ENCODE data around the gene KIF7.

KIF7 gene

DNA sequence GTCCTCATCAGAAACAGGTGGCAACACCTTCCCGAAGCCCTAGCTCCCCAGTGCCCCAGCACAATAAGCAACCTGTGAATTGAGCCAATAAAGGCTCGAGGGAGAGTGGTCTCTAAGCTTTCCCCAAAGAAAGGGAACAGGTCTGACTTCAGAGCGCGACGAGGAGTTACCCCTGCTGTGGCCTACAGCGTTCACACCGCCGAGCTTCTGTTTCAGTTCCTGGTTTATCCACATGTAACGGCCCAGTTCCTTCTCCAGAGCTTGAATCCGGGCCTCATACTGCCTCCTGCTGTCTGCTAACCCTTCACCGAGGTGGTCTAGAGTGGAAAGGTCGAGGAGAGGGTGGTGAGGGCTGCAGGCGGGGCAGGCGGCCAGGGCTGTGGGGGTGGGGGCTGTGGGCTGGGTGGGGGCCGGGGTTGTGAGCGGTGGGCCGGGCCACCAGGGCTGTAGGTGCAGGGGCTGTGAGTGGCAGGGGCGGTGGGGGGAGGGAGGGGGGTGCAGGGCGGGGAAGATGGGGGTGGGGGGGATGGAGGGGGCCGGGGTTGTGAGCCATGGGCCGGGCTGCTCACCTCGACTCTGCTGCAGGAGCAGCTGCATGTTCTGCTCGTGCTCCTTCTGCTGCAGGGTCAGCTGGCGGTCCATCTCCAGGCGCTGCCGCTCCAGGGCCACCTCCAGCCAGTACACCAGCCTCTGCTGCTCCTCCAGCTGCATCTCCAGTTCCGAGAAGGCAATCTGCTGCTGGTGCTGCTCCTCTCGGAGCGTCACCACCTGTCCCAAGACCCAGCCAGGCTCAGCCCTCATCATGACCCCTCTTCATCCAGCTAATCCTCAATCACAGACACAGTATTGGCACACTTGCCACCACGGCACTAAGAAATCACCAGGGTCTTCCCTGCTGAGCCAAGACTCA, 26.2 kb downstream of the KIF7 start:
- TF ChIP-seq GATA3 (IDR thresholded peaks at IDR 0.05; ENCODE audit: low read depth, low read length) (no peak), GATA2 (IDR thresholded peaks at IDR 0.05; ENCODE audit: low read depth, low read length) (no peak)

DNA sequence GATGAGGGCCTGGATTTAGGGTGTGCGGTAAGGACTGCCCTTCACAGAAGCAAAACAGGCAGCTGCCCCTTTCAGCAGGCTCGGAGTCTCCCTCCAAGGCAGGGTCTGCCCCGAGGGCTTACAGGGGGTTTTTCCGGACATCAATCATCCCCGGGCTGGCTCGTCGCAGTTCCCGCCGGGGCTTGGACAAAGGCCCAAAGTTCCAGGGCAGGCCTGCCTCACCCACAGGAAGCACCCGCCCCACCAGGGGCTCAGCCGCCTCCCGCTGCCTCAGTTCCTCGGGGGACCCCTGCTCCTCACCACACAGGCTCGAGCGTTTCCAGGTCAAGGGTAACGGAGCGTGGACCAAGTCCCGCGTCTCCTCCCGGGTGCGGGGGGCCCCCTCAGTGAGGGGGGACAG, 27.0 kb downstream of the KIF7 start:
- TF ChIP-seq GATA2 (IDR thresholded peaks at IDR 0.05; ENCODE audit: low read depth, low read length) (no peak), GATA3 (IDR thresholded peaks at IDR 0.05; ENCODE audit: low read depth, low read length) (no peak)

DNA sequence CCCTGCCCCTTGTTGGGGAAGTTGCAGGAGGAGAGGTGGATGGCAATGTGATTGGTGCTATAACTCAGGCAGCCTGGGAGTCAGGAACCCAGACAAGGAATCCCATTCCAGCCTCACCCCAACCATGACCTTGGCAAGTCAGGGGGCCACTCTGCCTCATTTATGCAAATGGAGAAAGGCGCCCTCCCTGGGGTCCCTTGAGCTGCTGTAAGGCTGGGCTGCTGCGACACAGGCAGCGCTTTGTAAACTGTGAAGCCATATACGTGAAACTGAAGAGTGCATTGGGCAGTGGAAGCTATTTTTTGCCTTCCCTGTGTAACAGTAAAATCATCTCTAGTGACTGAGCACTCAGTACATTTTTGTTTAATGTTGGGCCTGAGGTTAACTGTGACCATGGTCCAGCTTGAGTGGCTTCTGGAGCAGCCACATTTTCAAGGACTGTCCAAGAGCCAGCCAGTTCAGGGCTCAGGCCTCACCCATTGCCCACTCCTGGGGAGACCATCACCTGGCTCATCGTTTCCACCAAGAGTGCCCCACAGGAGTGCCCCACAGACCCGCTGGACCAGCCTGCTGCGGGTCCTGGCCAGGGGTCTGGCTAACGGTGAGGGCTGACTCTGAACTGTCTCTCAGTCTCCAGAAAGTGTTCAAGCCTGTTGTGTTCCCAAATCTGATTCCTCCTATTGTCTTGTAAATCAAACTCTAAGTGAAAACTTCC, 27.9 kb downstream of the KIF7 start:
- TF ChIP-seq GATA2 (IDR thresholded peaks at IDR 0.05; ENCODE audit: low read depth, low read length), result no peak
- no peak for TF ChIP-seq GATA3 (IDR thresholded peaks at IDR 0.05; ENCODE audit: low read depth, low read length)

DNA sequence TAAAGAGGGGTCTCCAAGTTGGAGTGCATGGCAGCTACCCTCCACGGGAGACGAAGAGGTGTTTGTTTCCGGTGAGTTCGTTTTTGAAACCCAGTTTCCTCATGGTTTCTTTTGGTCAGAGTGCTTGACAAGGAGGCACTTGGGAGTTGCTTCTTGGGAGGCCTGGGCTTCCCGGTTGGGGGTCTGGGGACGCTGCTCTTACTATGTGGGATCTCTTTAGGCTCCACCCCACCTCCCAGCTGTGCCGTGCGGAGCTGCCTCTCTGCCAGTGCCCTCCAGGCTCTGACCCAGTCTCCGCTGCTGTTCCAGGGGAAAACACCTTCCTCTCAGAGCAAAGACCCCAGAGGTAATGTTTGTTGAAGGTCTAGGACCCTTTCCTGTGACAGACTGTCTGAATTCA, 29.6 kb downstream of the KIF7 start:
- TF ChIP-seq GATA2 (IDR thresholded peaks at IDR 0.05; ENCODE audit: low read depth, low read length), result no peak
- no peak for TF ChIP-seq GATA3 (IDR thresholded peaks at IDR 0.05; ENCODE audit: low read depth, low read length)

DNA sequence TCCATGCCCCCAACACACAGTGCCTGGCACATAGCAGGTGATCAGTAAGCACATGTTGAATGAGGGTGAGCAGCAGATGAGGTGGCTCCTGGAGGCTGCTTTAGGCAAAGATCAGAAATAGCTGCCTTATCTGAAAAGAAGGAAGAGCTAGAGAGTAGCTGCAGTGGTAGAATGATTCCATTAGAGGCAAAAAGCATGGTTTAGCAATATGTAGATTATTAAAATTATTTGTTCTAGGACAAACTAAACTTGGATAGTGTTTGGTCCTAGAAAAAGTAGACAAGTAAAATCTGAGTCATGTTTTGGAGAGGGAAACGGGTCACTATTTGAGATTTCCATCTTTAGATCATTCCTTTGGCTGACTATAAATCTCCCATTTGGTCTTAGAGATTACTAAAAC, 32.1 kb downstream of the KIF7 start:
- TF ChIP-seq GATA2 (IDR thresholded peaks at IDR 0.05; ENCODE audit: low read depth, low read length), result no peak
- no peak for TF ChIP-seq GATA3 (IDR thresholded peaks at IDR 0.05; ENCODE audit: low read depth, low read length)

DNA sequence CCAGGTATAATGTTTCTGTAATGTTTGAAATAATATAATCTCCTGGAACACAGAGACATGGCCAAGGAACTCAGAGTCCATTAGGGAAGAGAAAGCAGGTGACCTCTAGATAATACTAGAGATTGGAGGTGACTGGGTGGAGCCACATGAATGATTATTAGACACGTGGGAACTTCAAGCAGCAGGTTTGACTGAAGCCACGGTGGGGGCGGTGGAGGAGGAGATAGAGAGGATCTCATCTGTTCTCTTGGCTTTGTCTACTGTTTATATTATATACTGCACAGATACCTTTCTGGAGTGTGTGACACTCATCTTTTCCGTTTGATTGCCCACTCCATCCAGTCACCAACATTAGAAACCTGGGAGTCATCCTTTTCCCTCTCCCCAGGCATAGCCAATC, 33.7 kb downstream of the KIF7 start:
- no peak for TF ChIP-seq GATA2 (IDR thresholded peaks at IDR 0.05; ENCODE audit: low read depth, low read length)
- TF ChIP-seq GATA3 (IDR thresholded peaks at IDR 0.05; ENCODE audit: low read depth, low read length), result no peak

DNA sequence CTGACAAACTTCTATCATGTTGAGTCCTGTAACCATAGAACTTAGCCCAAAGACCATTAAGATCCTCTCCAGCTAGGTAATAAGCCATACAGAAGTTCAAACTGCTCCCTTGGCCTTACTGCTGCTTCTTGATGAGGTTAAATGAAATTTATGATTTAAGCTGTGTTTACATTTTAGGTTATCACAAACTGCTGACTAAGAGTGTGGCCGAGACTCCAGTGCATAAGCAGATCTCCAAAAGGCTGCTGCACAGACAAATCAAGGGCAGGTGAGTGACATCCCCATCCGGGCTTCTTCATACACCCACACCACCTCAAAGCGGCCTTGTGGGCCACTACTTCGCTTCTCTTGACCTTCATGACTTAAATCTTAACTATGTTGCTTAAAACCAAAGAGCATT, 39.0 kb downstream of the KIF7 start:
- TF ChIP-seq GATA2 (IDR thresholded peaks at IDR 0.05; ENCODE audit: low read depth, low read length) (no peak), GATA3 (IDR thresholded peaks at IDR 0.05; ENCODE audit: low read depth, low read length) (no peak)

DNA sequence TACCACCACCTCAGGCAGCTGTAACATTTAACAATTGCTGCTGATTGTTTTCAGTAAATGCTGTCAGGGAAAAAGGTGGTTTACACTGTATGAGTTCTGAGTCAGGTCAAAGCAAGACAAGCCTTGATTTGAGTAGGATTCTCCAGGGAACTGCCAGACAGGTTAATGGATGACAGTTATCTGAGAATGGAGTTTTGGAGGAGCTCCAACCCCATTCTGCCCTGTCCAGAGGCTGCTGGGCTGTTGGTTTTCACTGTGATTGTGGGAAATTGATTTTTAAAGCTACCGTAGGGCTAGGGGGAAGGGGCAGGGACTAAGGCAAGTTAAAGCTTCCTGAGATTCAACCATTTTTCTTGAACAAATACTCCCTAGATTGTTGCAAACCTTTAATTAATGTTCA, 40.1 kb downstream of the KIF7 start:
- no peak for TF ChIP-seq GATA3 (IDR thresholded peaks at IDR 0.05; ENCODE audit: low read depth, low read length)
- no peak for TF ChIP-seq GATA2 (IDR thresholded peaks at IDR 0.05; ENCODE audit: low read depth, low read length)

DNA sequence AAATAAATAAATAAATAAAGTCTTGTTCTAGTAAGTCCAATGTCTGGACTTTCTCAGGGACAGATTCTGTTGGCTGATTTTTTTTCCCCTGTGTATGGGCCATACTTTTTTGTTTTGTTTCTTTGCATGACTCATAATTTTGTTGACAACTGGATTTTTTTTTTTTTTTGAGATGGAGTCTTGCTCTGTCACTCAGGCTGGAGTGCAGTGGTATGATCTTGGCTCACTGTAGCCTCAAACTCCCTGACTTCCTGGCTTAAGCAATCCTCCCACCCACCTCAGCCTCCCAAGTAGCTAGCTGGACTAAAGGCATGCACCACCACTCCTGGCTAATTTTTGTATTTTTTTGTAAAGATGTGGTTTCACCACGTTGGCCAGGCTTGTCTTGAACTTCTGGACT, 41.1 kb downstream of the KIF7 start:
- TF ChIP-seq GATA2 (IDR thresholded peaks at IDR 0.05; ENCODE audit: low read depth, low read length) (no peak), GATA3 (IDR thresholded peaks at IDR 0.05; ENCODE audit: low read depth, low read length) (no peak)

DNA sequence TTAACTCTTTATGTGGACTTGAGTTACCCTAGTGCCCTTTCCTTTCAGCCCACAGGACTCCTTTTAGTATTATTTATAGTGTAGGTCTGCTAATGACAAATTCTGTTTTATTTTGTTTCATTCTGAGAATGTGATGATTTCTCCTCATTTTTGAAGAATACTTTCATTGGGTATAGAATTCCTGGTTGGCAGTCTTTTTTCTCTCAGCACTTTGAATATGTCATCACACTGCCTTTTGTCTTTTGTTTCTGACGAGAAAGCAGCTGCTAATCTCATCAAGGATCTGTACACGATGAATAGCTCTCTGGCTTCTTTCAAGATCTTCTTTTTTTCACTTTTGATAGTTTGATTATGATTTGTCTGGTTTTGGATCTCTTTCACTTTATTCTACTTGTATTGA, 42.2 kb downstream of the KIF7 start:
- no peak for TF ChIP-seq GATA2 (IDR thresholded peaks at IDR 0.05; ENCODE audit: low read depth, low read length)
- TF ChIP-seq GATA3 (IDR thresholded peaks at IDR 0.05; ENCODE audit: low read depth, low read length), result no peak

DNA sequence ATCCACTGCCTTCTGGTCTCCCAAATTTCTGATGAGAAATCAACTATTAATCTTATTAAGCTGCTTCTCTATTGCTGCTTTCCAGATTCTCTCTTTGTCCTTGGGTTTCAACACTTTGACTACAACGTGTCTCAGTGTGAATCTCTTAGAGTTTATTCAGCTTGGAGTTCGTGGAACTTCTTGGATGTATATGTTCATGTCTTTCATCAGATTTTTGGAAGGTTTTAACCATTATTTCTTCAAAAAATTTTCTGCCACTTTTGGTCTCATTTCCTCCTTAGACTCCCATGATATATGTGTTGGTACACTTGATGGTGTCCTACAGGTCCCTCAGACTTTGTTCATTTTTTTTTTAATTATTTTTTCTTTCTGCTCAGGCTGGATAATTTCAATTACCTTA, 44.0 kb downstream of the KIF7 start:
- TF ChIP-seq GATA2 (IDR thresholded peaks at IDR 0.05; ENCODE audit: low read depth, low read length) (no peak), GATA3 (IDR thresholded peaks at IDR 0.05; ENCODE audit: low read depth, low read length) (no peak)

DNA sequence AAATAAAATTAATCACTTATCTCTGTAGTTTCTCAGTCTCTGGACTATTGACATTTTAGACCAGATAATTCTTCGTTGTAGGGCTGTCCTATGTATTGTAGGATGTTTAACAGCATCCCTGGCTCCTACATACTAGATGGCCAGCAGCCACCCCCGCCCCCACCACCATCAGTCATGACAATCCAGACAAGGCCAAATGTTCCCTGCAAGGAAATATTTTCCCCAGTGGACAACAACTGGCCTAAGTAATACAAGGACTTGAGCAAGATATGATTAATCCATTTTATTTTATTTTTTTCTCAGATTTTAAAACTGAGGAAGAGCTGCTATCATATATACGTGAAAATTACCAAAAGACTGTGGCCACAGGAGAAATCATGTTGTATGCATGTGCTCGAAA, 56.2 kb downstream of the KIF7 start:
- TF ChIP-seq GATA2 (IDR thresholded peaks at IDR 0.05; ENCODE audit: low read depth, low read length), result no peak
- TF ChIP-seq GATA3 (IDR thresholded peaks at IDR 0.05; ENCODE audit: low read depth, low read length), result no peak

DNA sequence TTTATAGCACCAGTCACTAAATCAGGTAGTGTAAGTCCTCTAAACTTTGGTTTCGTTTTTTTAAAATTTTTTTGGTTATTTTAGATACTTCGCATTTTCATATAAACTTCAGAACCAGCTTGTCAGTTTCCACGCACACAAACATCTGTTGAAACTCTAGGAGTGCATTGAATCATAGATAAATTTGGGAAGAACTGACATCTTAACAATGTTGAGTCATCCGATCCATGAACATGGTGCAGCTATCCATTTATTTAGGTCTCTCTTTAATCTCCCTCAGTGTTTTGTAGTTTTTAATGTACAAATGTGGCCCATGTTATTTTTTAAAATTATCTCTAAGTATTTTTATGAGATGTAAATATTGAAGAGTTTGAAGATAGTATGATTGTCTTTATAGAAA, 62.2 kb downstream of the KIF7 start:
- no peak for TF ChIP-seq GATA2 (IDR thresholded peaks at IDR 0.05; ENCODE audit: low read depth, low read length)
- no peak for TF ChIP-seq GATA3 (IDR thresholded peaks at IDR 0.05; ENCODE audit: low read depth, low read length)

DNA sequence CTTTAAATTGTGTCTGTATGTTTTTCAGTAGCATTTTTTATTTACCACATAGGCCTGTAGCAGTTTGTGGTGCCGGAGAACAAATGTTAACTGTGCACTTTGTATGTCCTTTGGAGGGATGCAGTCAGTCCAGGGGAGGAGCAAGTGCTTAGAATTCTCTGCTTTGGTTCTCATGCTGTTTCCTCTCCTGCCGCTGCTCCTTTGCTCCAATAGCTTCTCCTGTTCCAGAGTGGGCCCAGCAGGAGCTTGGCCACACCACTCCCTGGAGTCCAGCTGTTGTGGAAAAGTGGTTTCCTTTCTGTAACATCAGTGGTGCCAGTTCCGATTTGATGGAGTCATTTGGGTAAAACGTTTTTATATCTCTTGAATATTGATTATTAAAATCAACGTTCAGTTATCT, 63.4 kb downstream of the KIF7 start:
- no peak for TF ChIP-seq GATA2 (IDR thresholded peaks at IDR 0.05; ENCODE audit: low read depth, low read length)
- TF ChIP-seq GATA3 (IDR thresholded peaks at IDR 0.05; ENCODE audit: low read depth, low read length), result no peak

DNA sequence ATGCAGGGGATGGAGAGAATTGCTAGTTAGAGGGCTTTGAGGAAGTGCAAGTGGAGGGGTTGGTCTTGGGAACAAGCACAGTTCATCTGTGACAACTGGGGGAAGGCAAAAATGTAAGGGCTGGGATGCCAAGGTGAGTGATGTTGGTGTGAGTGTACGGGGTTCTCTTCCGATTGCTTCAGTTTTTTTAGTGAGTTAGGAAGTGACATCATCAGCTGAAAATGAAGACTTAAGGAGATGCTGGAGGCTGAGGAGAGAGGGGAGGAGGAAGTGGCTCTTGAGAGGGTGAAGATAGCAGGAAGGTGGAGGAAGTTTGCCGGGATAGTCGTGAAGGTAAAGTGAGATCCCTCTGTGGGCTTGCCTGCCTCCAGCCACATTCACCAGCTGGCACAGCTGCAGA, 67.3 kb downstream of the KIF7 start:
- TF ChIP-seq GATA3 (IDR thresholded peaks at IDR 0.05; ENCODE audit: low read depth, low read length) (no peak), GATA2 (IDR thresholded peaks at IDR 0.05; ENCODE audit: low read depth, low read length) (no peak)

Data from SH-SY5Y (cell line).